OCI-LY3 (cell line): ENCODE measurements around the gene FGF19.

Experiments
- H2AFZ ChIP-seq: fragments of 200-600, 300-600 bp; shearing (Covaris generic); 2 replicates; pipeline ENCODE4 v1.6.0; 2014; ENCODE audit warnings: antibody characterized with exemption, low read depth, low read length
- H3K27ac ChIP-seq: fragments of 200-600, 300-600 bp; sonication (generic); 2 replicates; pipeline ENCODE4 v1.5.1; 2014; ENCODE audit warnings: mild to moderate bottlenecking, low read length, moderate library complexity, mixed read lengths
- H3K27me3 ChIP-seq: fragments of 200-600, 300-600 bp; sonication (generic); 2 replicates; pipeline ENCODE4 v1.6.1; 2014; ENCODE audit warnings: low read depth, low read length, mixed read lengths
- H3K36me3 ChIP-seq: fragments of 200-600, 300-600 bp; sonication (generic); replicated peaks from 2 replicates; pipeline ENCODE3; 2014; ENCODE audit warnings: low read depth, low read length, mixed read lengths
- H3K4me1 ChIP-seq: fragments of 300-600, 200-600 bp; sonication (generic); 2 replicates; pipeline ENCODE4 v1.6.1; 2014; ENCODE audit warnings: low read length, mixed read lengths
- H3K4me2 ChIP-seq: fragments of 200-600, 300-600 bp; sonication (generic); 2 replicates; pipeline ENCODE4 v1.6.1; 2014; ENCODE audit warnings: low read length, mixed read lengths
- H3K4me3 ChIP-seq: fragments of 300-600, 200-600 bp; sonication (generic); 2 replicates; pipeline ENCODE4 v1.5.1; 2014; ENCODE audit warnings: antibody characterized with exemption, mild to moderate bottlenecking, low read length, moderate library complexity
- H3K79me2 ChIP-seq: fragments of 300-600, 200-600 bp; shearing (Covaris generic); 2 replicates; pipeline ENCODE4 v1.6.1; 2014; ENCODE audit warnings: mild to moderate bottlenecking, low read length, mixed read lengths
- H3K9ac ChIP-seq: fragments of 300-600, 200-600 bp; shearing (Covaris generic); 2 replicates; pipeline ENCODE4 v1.6.0; 2014; ENCODE audit warnings: mild to moderate bottlenecking, low read length, moderate library complexity
- H3K9me3 ChIP-seq: fragments of 200-600, 300-600 bp; shearing (Covaris generic); 2 replicates; pipeline ENCODE4 v1.6.1; 2014; ENCODE audit warnings: low read length, mixed read lengths; ENCODE audit not compliant: insufficient read depth
- H4K20me1 ChIP-seq: fragments of 200-600, 300-600 bp; sonication (generic); 2 replicates; pipeline ENCODE4 v1.6.1; 2016; ENCODE audit warnings: low read length, mixed read lengths; ENCODE audit not compliant: insufficient read depth
- EZH2phosphoT487 ChIP-seq: fragments of 200-600 bp; shearing (Covaris generic); IDR thresholded peaks from 2 replicates; pipeline ENCODE4 v1.6.1; 2018; ENCODE audit warnings: antibody characterized with exemption, mixed run types, low read depth
- TF ChIP-seq, protein P1 (sequence below): fragments of 200-600, 300-600 bp; sonication (generic); IDR thresholded peaks from 2 replicates; pipeline ENCODE4 v1.5.1; 2014; ENCODE audit warnings: antibody characterized with exemption, low read length, low read depth

Gene FGF19

DNA sequence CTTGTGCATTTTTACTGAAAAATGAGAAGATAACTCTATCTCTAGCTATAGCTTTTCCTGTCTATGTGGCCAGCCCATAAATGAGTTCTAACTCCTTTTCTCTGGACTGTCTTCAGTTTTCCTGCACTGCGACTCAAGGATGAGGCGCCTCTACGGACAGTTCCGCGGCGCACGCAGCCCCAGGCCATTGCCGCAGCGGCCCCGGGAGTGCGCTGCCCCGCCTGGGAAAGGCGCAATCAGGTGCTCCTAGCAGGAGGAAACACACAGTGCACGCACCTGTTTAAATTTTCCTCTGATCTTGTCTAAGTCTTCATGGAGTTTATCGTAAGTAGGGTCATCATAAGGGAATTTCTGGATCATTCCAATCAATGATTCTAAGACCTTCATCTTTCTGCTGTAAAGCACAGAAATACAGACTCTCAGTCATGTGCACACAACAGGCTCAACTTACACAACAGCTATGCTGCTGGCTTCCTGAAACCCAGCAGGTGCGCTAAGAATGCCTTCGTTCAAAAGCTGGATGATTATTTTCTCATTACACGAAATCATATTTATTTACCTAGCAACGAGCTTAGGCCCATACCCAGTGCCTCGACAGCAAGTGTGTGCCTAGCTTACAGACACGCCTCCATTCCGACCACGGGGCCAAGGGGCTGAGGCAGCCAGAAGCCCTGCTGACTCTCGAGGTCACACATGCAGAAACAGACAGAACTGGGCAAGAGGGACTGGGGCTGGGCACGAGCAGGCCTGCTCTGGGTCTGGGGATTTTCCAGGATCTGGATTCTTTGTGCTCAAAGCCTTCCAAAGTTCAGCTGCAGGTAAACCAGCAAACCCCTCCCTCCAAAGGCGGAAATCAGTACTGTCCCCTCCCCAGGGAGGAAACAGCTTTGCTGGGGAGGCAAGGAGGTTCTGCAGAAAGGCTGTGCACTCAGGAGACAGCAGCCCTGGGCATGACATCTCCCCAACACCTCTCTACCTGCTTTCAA is 35.9 kb downstream of the FGF19 start:
- Histone ChIP-seq H3K27ac (no peak overlapping the region), H3K9me3 (no peaks in the 10 kb centered on the region), H2AFZ (no peak overlapping the region), H3K4me1 (no peaks in the 10 kb centered on the region), H3K4me2 (no peak overlapping the region), H3K4me3 (no peak overlapping the region), H3K79me2 (peaks cover 4% of the 10 kb centered on the region; the same call in 1 of the 2 replicates), H3K9ac (no peak overlapping the region), H4K20me1 (no peaks in the 10 kb centered on the region), H3K36me3 (peaks cover 18% of the 10 kb centered on the region), H3K27me3 (no peaks in the 10 kb centered on the region)
- TF ChIP-seq, protein P1, sequence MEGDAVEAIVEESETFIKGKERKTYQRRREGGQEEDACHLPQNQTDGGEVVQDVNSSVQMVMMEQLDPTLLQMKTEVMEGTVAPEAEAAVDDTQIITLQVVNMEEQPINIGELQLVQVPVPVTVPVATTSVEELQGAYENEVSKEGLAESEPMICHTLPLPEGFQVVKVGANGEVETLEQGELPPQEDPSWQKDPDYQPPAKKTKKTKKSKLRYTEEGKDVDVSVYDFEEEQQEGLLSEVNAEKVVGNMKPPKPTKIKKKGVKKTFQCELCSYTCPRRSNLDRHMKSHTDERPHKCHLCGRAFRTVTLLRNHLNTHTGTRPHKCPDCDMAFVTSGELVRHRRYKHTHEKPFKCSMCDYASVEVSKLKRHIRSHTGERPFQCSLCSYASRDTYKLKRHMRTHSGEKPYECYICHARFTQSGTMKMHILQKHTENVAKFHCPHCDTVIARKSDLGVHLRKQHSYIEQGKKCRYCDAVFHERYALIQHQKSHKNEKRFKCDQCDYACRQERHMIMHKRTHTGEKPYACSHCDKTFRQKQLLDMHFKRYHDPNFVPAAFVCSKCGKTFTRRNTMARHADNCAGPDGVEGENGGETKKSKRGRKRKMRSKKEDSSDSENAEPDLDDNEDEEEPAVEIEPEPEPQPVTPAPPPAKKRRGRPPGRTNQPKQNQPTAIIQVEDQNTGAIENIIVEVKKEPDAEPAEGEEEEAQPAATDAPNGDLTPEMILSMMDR = no peak
- TF ChIP-seq EZH2phosphoT487 = no peak

DNA sequence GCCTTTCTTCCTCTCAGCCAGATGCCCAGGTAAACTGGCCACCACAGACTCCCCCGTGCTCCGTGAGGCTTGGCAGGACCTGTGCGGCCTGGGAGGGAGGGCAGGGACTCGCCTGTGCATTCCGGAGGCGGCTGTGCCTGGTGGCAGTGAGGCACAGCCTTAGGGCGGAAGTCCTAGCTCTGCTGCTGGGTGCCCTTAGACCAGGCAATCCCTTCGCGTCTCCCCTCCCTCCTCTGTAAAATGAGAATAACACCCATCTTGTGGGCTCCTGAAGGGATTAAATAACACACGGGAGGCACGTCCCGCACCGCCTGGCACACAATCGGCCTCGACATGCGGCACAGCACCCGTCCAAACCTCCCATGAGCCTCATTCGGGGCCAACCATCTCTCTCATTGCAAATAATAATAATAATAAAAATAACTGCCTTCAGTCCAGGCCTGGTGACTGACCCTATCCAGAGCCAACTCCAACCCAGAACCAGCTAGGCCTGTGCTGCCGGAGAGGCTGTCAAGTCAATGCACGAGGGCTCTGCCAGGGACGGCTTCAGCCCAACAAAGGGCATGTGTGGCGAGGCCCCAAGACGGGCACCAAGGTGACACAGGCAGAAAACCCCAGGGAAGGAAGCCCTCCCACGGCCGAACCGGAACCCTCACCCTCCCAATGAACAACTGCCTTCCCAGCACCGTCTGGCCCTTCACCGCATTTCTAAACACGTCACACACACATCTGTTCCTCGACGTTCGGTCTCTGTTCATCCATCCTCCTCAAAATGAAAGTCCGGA is 36.9 kb downstream of the FGF19 start:
- Histone ChIP-seq H3K4me1 (no peaks in the 10 kb centered on the region), H3K9me3 (no peaks in the 10 kb centered on the region)
- TF ChIP-seq, protein P1 = no peak
- no peak for TF ChIP-seq EZH2phosphoT487

DNA sequence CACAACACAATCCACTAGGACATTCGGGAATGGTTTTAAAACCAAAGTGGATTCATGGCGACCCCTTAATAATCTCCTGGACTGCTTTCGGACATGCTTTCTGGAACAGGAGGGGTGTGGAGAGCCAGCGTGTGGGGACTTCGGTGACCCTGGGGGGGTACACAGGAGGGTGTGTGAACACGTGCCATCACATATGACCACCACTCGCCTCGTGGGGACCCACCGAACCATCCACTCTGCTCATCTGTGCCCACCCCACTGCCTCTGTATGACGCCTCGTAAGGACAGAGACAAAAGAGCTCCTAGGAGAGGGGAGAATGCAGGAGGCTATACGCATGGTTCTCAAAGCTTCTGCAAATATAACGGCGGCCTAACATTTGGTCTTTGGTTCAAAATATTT is 37.6 kb downstream of the FGF19 start:
- Histone ChIP-seq H2AFZ (no peak overlapping the region), H3K79me2 (no peaks in the 10 kb centered on the region), H3K9ac (no peak overlapping the region), H3K4me3 (no peak overlapping the region), H4K20me1 (no peaks in the 10 kb centered on the region), H3K36me3 (peaks cover 14% of the 10 kb centered on the region), H3K27ac (no peak overlapping the region), H3K4me2 (no peak overlapping the region), H3K9me3 (no peaks in the 10 kb centered on the region), H3K27me3 (no peaks in the 10 kb centered on the region), H3K4me1 (no peaks in the 10 kb centered on the region)
- TF ChIP-seq EZH2phosphoT487 = no peak
- TF ChIP-seq, protein P1 = no peak

More for the DNA sequence above, 36.9 kb downstream of the FGF19 start:
- Histone ChIP-seq H3K9ac (no peak overlapping the region), H3K79me2 (no peaks in the 10 kb centered on the region), H2AFZ (no peak overlapping the region), H3K36me3 (peaks cover 17% of the 10 kb centered on the region), H3K27me3 (no peaks in the 10 kb centered on the region), H3K27ac (no peak overlapping the region), H3K4me3 (no peak overlapping the region), H4K20me1 (no peaks in the 10 kb centered on the region), H3K4me2 (no peak overlapping the region)

DNA sequence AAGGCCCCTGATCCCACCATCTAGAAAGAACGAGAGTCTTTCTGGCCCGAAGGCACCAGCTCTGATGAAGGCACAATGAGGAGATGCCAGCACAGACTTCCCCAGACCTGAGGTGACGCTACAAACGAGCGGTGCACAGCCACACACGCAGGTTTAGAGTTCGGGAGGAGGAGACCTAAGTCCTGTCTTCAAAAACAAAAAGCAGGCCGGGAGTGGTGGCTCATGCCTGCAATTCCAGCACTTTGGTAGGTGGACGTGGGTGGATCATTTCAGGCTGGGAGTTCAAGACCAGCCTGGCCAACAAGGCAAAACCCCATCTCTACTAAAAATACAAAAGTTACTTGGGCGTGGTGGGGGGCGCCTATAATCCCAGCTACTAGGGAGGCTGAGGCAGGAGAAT is 38.2 kb downstream of the FGF19 start:
- Histone ChIP-seq H3K4me3 (no peak overlapping the region), H3K36me3 (peaks cover 12% of the 10 kb centered on the region), H2AFZ (no peak overlapping the region), H3K79me2 (no peaks in the 10 kb centered on the region), H4K20me1 (no peaks in the 10 kb centered on the region), H3K4me1 (no peaks in the 10 kb centered on the region), H3K27ac (no peak overlapping the region), H3K27me3 (no peaks in the 10 kb centered on the region), H3K9ac (no peak overlapping the region), H3K4me2 (no peak overlapping the region), H3K9me3 (no peaks in the 10 kb centered on the region)
- TF ChIP-seq EZH2phosphoT487 = no peak
- TF ChIP-seq, protein P1 = no peak
